ENCODE results near the gene CHSY3.

DNA sequence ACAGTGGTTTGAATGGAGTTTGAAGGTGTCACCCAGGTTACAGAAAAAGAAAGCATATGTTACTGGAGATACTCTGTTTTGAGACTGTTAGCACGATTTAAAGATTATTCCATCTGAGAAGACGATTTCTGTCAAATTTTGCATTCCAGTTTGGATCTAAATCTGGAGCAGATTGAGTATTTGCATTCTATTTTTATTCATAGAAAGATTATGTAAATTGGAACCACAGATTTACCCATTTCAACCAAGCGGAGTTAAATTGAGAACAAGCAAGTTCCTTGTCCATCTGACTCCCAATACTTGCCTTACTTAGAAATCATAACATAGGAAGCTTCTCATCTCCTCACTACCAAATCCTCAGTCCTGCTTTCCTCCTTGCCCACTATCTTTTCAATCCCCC lies 255.7 kb downstream of the CHSY3 start:
- TF ChIP-seq, protein P1, sequence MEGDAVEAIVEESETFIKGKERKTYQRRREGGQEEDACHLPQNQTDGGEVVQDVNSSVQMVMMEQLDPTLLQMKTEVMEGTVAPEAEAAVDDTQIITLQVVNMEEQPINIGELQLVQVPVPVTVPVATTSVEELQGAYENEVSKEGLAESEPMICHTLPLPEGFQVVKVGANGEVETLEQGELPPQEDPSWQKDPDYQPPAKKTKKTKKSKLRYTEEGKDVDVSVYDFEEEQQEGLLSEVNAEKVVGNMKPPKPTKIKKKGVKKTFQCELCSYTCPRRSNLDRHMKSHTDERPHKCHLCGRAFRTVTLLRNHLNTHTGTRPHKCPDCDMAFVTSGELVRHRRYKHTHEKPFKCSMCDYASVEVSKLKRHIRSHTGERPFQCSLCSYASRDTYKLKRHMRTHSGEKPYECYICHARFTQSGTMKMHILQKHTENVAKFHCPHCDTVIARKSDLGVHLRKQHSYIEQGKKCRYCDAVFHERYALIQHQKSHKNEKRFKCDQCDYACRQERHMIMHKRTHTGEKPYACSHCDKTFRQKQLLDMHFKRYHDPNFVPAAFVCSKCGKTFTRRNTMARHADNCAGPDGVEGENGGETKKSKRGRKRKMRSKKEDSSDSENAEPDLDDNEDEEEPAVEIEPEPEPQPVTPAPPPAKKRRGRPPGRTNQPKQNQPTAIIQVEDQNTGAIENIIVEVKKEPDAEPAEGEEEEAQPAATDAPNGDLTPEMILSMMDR (IDR thresholded peaks at IDR 0.05; ENCODE audit: low read depth, low read length, poor library complexity, severe bottlenecking) = no peak
- no peak for TF ChIP-seq EZH2phosphoT487 (IDR thresholded peaks at IDR 0.05; ENCODE audit: borderline replicate concordance, low read length)
